ENCODE results near the gene SLC25A21. TPM values are rescaled to one million over a fixed set of nuclear protein-coding genes. Genes with fewer than 3 reads are reported as not detected.
"Not testable (repeated sequence)": the region's sequence is repeated elsewhere in the genome, so short reads cannot be mapped to it uniquely, and the experiment has no call there.

SLC25A21 gene
- polyA plus RNA-seq, 4 donors = 0.22 to 1.4 (median 0.97) TPM

DNA sequence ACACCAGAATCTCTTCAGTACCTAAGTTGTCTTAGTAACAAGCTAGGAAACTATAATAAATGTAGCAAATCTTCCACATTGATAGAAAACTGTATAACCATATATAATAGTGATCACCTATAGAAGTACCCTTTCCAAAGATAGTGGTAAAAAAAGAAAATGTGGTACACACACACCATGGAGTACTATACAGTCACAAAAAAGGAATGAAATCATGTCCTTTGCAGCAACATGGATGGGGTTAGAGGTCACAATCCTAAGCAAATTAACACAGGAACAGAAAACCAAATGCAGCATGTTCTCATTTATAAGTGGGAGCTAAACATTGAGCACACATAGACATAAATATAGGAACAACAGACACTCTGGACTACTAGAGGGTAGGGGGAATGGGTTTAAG lies 90.5 kb downstream of the SLC25A21 start:
- Histone ChIP-seq H3K9me3 (ENCODE audit: control insufficient read depth in 2 of 2, insufficient read depth in 1 of 2, low read depth in 1 of 2, low read length in 1 of 2) (no peaks in the 10 kb centered on the region), H3K4me1 (ENCODE audit: control insufficient read depth in 3 of 3, insufficient read depth in 2 of 3, low read depth in 1 of 3, low read length in 2 of 3) (no peaks in the 10 kb centered on the region), H3K27ac (ENCODE audit: low read depth in 1 of 3, low read length in 2 of 3) (no peak overlapping the region), H3K4me3 (ENCODE audit: low read depth in 1 of 3, low read length in 3 of 3) (no peak overlapping the region), H3K27me3 (ENCODE audit: control insufficient read depth in 3 of 3, insufficient read depth in 3 of 3, low read length in 3 of 3) (no peaks in the 10 kb centered on the region), H3K36me3 (ENCODE audit: control insufficient read depth in 3 of 3, insufficient read depth in 2 of 3, low read depth in 1 of 3, low read length in 3 of 3) (no peaks in the 10 kb centered on the region)
- FAIRE-seq (no peak), DNase-seq (no peak)

DNA sequence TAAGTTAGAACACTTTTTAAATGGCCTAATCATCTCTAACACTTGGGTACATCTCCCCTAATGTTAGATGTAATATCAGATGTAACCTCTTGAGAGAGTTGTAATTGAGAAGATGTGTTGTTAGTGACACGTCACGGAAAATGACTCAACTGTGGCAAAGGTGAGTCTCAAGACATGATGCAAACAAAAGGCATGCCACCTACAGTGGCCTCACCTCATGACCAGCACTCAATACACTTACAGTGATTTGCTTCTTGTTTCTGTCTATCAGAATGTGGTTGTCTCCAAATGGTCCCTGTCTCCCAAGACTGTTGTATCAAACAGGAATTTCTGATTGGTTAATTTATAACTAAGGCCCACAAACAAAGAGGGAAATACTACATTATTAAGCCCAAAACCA lies 91.2 kb downstream of the SLC25A21 start:
- no peak for DNase-seq
- H3K4me1 ChIP-seq (ENCODE audit: control insufficient read depth in 3 of 3, insufficient read depth in 2 of 3, low read depth in 1 of 3, low read length in 2 of 3) = no peaks in the 10 kb centered on the region
- no peak overlapping the region for H3K27ac ChIP-seq (ENCODE audit: low read depth in 1 of 3, low read length in 2 of 3)
- H3K27me3 ChIP-seq (ENCODE audit: control insufficient read depth in 3 of 3, insufficient read depth in 3 of 3, low read length in 3 of 3) = no peaks in the 10 kb centered on the region
- H3K36me3 ChIP-seq (ENCODE audit: control insufficient read depth in 3 of 3, insufficient read depth in 2 of 3, low read depth in 1 of 3, low read length in 3 of 3) = no peaks in the 10 kb centered on the region
- H3K4me3 ChIP-seq (ENCODE audit: low read depth in 1 of 3, low read length in 3 of 3) = no peak overlapping the region
- WGBS, 3 donors = 88 to 96% (median 93%) methylated on average over 2 of the region's 2 CpGs
- H3K9me3 ChIP-seq (ENCODE audit: control insufficient read depth in 2 of 2, insufficient read depth in 1 of 2, low read depth in 1 of 2, low read length in 1 of 2) = no peaks in the 10 kb centered on the region
- no peak for FAIRE-seq

DNA sequence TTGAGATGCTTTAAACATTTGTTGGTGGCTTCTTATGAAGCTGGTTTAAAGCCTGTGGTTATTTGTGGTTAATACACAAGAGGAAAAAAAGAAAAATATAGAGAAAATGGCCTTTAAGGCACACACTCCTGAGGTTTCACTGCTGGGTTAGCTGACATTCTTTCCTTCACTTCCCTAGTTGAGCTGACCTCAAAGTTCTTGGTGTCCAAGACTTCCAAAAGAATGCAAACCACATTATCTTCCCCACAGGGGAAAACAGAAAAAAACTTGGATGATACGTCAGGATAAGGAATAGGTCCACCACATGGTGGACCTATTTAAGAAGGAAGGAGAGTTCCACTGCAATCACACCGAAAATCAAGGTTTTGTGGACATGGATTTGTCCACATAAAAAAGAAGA lies 94.3 kb downstream of the SLC25A21 start:
- Histone ChIP-seq H3K27me3 (ENCODE audit: control insufficient read depth in 3 of 3, insufficient read depth in 3 of 3, low read length in 3 of 3) (no peaks in the 10 kb centered on the region), H3K4me1 (ENCODE audit: control insufficient read depth in 3 of 3, insufficient read depth in 2 of 3, low read depth in 1 of 3, low read length in 2 of 3) (no peaks in the 10 kb centered on the region), H3K9me3 (ENCODE audit: control insufficient read depth in 2 of 2, insufficient read depth in 1 of 2, low read depth in 1 of 2, low read length in 1 of 2) (no peaks in the 10 kb centered on the region), H3K36me3 (ENCODE audit: control insufficient read depth in 3 of 3, insufficient read depth in 2 of 3, low read depth in 1 of 3, low read length in 3 of 3) (no peaks in the 10 kb centered on the region), H3K27ac (ENCODE audit: low read depth in 1 of 3, low read length in 2 of 3) (no peak overlapping the region), H3K4me3 (ENCODE audit: low read depth in 1 of 3, low read length in 3 of 3) (no peak overlapping the region)
- FAIRE-seq (no peak), DNase-seq (no peak)
- WGBS, 3 donors = 67 to 88% (median 71%) methylated on average over 2 of the region's 2 CpGs

DNA sequence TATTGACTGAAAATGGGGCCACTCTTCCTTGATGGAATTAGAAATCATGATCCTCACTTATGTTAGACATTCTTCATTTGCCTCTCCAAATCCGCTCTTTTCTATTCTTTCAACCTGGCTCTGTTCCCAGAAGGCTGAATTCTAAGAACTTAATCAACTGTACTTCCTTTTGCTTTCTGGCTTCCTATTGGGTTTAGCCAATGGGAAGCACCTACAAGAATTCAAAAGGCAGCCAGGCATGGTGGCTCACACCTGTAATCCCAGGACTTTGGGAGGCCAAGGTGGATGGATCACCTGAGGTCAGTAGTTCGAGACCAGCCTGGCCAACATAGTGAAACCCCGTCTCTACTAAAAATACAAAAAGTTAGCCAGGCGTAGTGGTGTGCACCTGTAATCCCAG lies 98.1 kb downstream of the SLC25A21 start:
- H3K36me3 ChIP-seq (ENCODE audit: control insufficient read depth in 3 of 3, insufficient read depth in 2 of 3, low read depth in 1 of 3, low read length in 3 of 3); FAIRE-seq; DNase-seq; H3K4me1 ChIP-seq (ENCODE audit: control insufficient read depth in 3 of 3, insufficient read depth in 2 of 3, low read depth in 1 of 3, low read length in 2 of 3); H3K27ac ChIP-seq (ENCODE audit: low read depth in 1 of 3, low read length in 2 of 3); H3K27me3 ChIP-seq (ENCODE audit: control insufficient read depth in 3 of 3, insufficient read depth in 3 of 3, low read length in 3 of 3); H3K9me3 ChIP-seq (ENCODE audit: control insufficient read depth in 2 of 2, insufficient read depth in 1 of 2, low read depth in 1 of 2, low read length in 1 of 2); H3K4me3 ChIP-seq (ENCODE audit: low read depth in 1 of 3, low read length in 3 of 3): not testable (repeated sequence)
- WGBS, 3 donors = 68 to 77% (median 75%) methylated on average over 4 of the region's 4 CpGs

DNA sequence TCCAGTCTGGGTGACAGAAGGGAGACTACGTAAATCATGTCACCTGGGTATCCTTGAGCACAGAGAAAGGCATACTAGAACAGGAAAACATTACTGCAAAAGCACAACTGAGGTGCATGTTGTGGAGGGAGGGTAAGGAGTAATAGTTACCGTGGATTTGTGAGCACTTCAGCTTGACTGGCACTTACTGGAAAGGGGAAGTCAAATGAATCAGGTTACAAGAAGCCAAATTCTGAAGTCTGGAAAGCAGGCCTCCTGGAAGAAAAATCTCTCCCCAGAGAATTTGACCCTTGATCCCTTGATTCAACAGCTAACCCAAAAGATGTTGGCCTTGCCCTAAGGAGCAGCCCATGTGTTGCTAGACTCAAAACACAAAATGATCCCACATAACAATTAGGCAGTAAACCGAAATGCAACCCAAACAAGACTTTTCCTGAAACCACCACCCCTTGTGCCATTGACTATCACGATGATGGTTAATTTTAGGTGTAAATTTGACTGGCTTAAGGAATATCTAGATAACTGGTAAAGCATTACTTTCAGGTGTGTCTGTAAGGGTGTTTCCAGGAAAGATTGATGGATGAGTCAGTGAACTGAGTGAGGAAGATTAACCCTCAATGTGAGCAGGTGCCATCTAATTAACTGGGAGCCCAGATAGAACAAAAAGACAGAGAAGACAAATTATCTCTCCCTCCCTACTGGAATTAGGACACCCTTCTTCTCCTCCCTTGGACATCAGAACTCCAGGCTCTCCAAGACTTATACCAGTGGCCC lies 108.8 kb downstream of the SLC25A21 start:
- Histone ChIP-seq H3K4me1 (ENCODE audit: control insufficient read depth in 3 of 3, insufficient read depth in 2 of 3, low read depth in 1 of 3, low read length in 2 of 3) (no peaks in the 10 kb centered on the region), H3K36me3 (ENCODE audit: control insufficient read depth in 3 of 3, insufficient read depth in 2 of 3, low read depth in 1 of 3, low read length in 3 of 3) (no peaks in the 10 kb centered on the region), H3K27me3 (ENCODE audit: control insufficient read depth in 3 of 3, insufficient read depth in 3 of 3, low read length in 3 of 3) (no peaks in the 10 kb centered on the region), H3K9me3 (ENCODE audit: control insufficient read depth in 2 of 2, insufficient read depth in 1 of 2, low read depth in 1 of 2, low read length in 1 of 2) (no peaks in the 10 kb centered on the region), H3K4me3 (ENCODE audit: low read depth in 1 of 3, low read length in 3 of 3) (no peak overlapping the region), H3K27ac (ENCODE audit: low read depth in 1 of 3, low read length in 2 of 3) (no peak overlapping the region)
- DNase-seq (no peak), FAIRE-seq (no peak)
- WGBS, 3 donors = 70 to 81% (median 78%) methylated on average over 4 of the region's 4 CpGs

DNA sequence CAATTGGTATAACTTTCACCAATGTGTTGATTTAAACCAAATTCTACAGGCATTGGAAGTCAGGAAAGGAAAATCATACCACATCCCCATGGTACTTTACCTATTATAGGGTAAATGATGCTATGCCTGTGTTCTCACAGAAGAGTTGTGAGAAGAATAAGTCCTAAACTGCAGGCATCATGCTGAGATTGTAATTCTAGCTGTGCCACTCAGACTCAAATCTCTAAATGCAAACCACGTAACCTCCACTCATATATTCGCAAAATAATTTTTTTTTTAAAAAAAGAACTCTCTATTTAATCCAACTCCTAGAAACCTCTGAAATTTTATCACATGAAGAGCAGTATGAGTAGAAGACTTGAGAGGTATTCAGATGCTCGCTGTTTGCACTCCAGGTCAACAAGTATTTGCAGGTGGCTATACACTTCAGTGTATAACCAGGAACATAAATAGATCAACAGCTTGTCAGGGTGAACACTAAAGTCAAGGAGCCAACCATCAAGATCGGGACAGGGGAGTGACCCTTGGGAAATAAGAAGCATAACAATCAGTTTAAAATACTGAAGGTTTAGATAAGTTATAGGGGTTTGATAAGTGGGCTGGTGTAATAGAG lies 110.1 kb downstream of the SLC25A21 start:
- H3K4me3 ChIP-seq (ENCODE audit: low read depth in 1 of 3, low read length in 3 of 3) = no peak overlapping the region
- no peaks in the 10 kb centered on the region for H3K4me1 ChIP-seq (ENCODE audit: control insufficient read depth in 3 of 3, insufficient read depth in 2 of 3, low read depth in 1 of 3, low read length in 2 of 3)
- FAIRE-seq = no peak
- DNase-seq = no peak
- no peaks in the 10 kb centered on the region for H3K36me3 ChIP-seq (ENCODE audit: control insufficient read depth in 3 of 3, insufficient read depth in 2 of 3, low read depth in 1 of 3, low read length in 3 of 3)
- H3K27me3 ChIP-seq (ENCODE audit: control insufficient read depth in 3 of 3, insufficient read depth in 3 of 3, low read length in 3 of 3) = no peaks in the 10 kb centered on the region
- H3K27ac ChIP-seq (ENCODE audit: low read depth in 1 of 3, low read length in 2 of 3) = no peak overlapping the region
- H3K9me3 ChIP-seq (ENCODE audit: control insufficient read depth in 2 of 2, insufficient read depth in 1 of 2, low read depth in 1 of 2, low read length in 1 of 2) = no peaks in the 10 kb centered on the region
- WGBS, 3 donors = 79 to 96% (median 91%) methylated on average over 4 of the region's 4 CpGs

DNA sequence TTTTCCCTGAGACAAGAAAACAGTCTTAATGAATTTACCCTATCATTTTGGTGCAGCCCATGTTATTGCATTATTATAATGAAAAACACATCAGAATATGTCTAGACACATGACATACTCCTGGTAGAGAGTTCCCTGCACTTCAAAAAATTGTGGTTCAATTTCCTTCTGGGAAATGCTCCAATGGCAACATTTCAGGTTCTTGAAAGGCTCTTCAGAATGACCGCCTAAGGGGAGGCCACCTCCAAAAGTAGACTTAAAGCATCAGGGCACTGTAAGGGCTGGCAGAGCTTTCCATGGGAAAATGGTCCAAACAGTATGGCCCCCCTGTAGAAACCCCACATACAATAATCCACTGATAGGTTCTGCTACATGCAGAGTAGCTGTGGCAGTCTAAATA lies 110.7 kb downstream of the SLC25A21 start:
- FAIRE-seq (no peak), DNase-seq (no peak)
- no peaks in the 10 kb centered on the region for H3K4me1 ChIP-seq (ENCODE audit: control insufficient read depth in 3 of 3, insufficient read depth in 2 of 3, low read depth in 1 of 3, low read length in 2 of 3)
- H3K4me3 ChIP-seq (ENCODE audit: low read depth in 1 of 3, low read length in 3 of 3) = no peak overlapping the region
- H3K27me3 ChIP-seq (ENCODE audit: control insufficient read depth in 3 of 3, insufficient read depth in 3 of 3, low read length in 3 of 3) = no peaks in the 10 kb centered on the region
- WGBS, 3 donors = 84 to 96% (median 88%) methylated on average over 1 of the region's 1 CpG
- no peak overlapping the region for H3K27ac ChIP-seq (ENCODE audit: low read depth in 1 of 3, low read length in 2 of 3)
- H3K9me3 ChIP-seq (ENCODE audit: control insufficient read depth in 2 of 2, insufficient read depth in 1 of 2, low read depth in 1 of 2, low read length in 1 of 2) = no peaks in the 10 kb centered on the region
- no peaks in the 10 kb centered on the region for H3K36me3 ChIP-seq (ENCODE audit: control insufficient read depth in 3 of 3, insufficient read depth in 2 of 3, low read depth in 1 of 3, low read length in 3 of 3)

DNA sequence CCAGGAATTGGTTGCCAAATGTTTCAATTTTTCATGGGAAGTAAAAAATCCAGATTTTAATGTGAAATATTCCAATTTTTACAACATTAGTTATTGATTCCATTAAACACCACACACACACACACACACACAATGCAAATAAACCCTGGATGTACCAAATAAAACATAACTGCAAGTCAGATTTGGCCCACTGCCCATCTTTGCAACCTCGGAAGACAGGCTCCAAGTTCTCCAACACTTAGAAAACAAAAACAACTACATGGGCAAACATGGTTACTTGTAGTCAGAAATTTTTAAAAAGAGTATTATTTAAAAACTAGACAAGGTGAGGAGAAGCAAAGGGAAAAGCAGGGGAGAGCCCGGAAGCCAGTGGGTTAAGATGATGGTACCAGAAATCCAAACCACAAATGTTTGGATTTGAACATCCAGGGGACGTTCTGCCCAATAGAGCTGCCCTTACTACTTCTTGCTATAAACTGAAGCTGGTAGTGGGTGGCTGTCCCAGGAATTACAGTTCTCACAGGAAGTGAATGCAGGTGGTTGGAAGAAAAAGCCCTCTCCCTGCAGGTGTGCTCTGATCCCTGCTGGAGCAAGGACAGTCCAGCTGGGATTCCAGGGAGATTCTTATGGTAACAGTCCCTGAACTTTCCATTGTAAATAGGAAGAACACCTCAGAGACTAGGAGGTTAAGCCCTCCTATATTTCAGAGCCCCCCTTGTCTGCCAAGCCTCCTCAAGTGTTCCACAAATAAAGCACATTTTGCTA lies 111.7 kb downstream of the SLC25A21 start:
- H3K4me1 ChIP-seq (ENCODE audit: control insufficient read depth in 3 of 3, insufficient read depth in 2 of 3, low read depth in 1 of 3, low read length in 2 of 3) = no peaks in the 10 kb centered on the region
- H3K4me3 ChIP-seq (ENCODE audit: low read depth in 1 of 3, low read length in 3 of 3) = no peak overlapping the region
- no peaks in the 10 kb centered on the region for H3K27me3 ChIP-seq (ENCODE audit: control insufficient read depth in 3 of 3, insufficient read depth in 3 of 3, low read length in 3 of 3)
- WGBS, 3 donors = 58 to 60% (median 58%) methylated on average over 3 of the region's 3 CpGs
- no peak overlapping the region for H3K27ac ChIP-seq (ENCODE audit: low read depth in 1 of 3, low read length in 2 of 3)
- FAIRE-seq (no peak), DNase-seq (no peak)
- H3K9me3 ChIP-seq (ENCODE audit: control insufficient read depth in 2 of 2, insufficient read depth in 1 of 2, low read depth in 1 of 2, low read length in 1 of 2) = no peaks in the 10 kb centered on the region
- H3K36me3 ChIP-seq (ENCODE audit: control insufficient read depth in 3 of 3, insufficient read depth in 2 of 3, low read depth in 1 of 3, low read length in 3 of 3) = no peaks in the 10 kb centered on the region

Data from small intestine (tissue), 7 donors.